Heart left ventricle (tissue), 13 donors: ENCODE results near the gene SLC35F5.

ENCODE experiments used
- POLR2A ChIP-seq, 2 donors: fragments of 450-650 bp; IDR thresholded peaks; one replicate each; pipeline ENCODE4 v1.6.1; 2017; ENCODE audit warnings: antibody characterized with exemption in 2 of 2, mild to moderate bottlenecking in 2 of 2, moderate library complexity in 2 of 2
- TF ChIP-seq, protein P1 (sequence below), 12 donors: fragments of 200-600 bp; sonication (generic) in 4 of 12; IDR thresholded peaks; one replicate each; pipeline versions ENCODE4 v1.5.0 to v1.8.0; 2018 to 2022; ENCODE audit warnings: antibody characterized with exemption in 12 of 12, mild to moderate bottlenecking in 5 of 12
- donor health status: ischemic (EF 13 %, LVEDD 7.1; RV severe dilation, severe dysfunction).
- donor health status: DM: no; HTN: yes; CAD: no.
- donor health status: DM: no; HTN: no; CAD: no.
- donor health status: ischemic (EF 25% LVEDD 6.9; RV normal size, moderate dysfunction).
- donor health status: ischemic (EF 25% LVEDD 5.7; RV mildly dilated, moderate dysfunction).
- donor health status: ischemic (EF 35%, LVEDD 5.7; RV mildly dilated, moderate dysfunction).
- donor health status: nonischemic (EF 11% LVEDD 7.7; RV severe dilation, severe dysfunction).
- donor health status: DM: yes; HTN: yes; CAD: no.
- donor health status: PGD.
- donor health status: ischemic (EF 29% LVEDD 5.4; RV normal size, mild dysfunction).
- donor health status: nonischemic (EF 23%, LVEDD 6.1; RV moderate dilation, normal function).

DNA sequence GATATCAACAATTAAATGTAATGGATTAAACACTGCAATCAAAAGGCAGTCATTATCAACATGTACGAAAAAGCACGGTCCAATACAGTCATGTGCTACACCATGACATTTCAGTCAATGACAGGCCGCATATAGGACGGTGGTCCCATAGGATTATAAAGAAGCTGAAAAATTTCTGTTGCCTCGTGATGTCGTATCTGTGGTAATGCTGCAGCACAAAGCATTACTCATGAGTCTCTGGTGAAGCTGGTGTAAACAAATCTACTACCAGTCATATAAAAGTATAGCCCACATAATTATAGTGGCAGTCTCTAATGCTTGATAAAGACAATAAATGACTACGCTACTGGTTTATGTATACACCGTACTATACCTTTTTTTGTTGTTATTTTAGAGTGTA lies 71.0 kb downstream of the SLC35F5 start:
- TF ChIP-seq POLR2A (IDR thresholded peaks at IDR 0.05), result no peak
- TF ChIP-seq, protein P1, sequence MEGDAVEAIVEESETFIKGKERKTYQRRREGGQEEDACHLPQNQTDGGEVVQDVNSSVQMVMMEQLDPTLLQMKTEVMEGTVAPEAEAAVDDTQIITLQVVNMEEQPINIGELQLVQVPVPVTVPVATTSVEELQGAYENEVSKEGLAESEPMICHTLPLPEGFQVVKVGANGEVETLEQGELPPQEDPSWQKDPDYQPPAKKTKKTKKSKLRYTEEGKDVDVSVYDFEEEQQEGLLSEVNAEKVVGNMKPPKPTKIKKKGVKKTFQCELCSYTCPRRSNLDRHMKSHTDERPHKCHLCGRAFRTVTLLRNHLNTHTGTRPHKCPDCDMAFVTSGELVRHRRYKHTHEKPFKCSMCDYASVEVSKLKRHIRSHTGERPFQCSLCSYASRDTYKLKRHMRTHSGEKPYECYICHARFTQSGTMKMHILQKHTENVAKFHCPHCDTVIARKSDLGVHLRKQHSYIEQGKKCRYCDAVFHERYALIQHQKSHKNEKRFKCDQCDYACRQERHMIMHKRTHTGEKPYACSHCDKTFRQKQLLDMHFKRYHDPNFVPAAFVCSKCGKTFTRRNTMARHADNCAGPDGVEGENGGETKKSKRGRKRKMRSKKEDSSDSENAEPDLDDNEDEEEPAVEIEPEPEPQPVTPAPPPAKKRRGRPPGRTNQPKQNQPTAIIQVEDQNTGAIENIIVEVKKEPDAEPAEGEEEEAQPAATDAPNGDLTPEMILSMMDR (IDR thresholded peaks at IDR 0.05), result no peak
